Thoracic aorta (tissue), 2 donors: ENCODE results near the gene L3MBTL1. TPM values are rescaled to one million over a fixed set of nuclear protein-coding genes. Genes with fewer than 3 reads are reported as not detected.

Source experiments
- ATAC-seq: fragments of 150-250 bp; one replicate; pipeline ENCODE4 v1.8.0; 2017; ENCODE audit warnings: low read depth; ENCODE audit not compliant: insufficient number of reproducible peaks, low FRiP score
- DNase-seq: peaks from one replicate; pipeline ENCODE4 v3.0.0-alpha.2; 2020; ENCODE audit warnings: low spot score
- H3K27ac ChIP-seq, 2 donors: fragments of 200-600 bp; sonication (generic); 1 replicate in 1 of 2; 2 replicates in 1 of 2; pipeline ENCODE4 v1.5.1; 2016; ENCODE audit warnings: mild to moderate bottlenecking in 2 of 2, moderate library complexity in 2 of 2
- H3K27me3 ChIP-seq: fragments of 200-600 bp; sonication (generic); replicated peaks from 2 replicates; pipeline ENCODE4 v1.6.0; 2016; ENCODE audit warnings: mild to moderate bottlenecking; ENCODE audit not compliant: insufficient read depth
- H3K36me3 ChIP-seq: fragments of 200-600 bp; sonication (generic); one replicate; pipeline ENCODE4 v1.5.1; 2016
- H3K4me1 ChIP-seq, 2 donors: fragments of 200-600 bp; sonication (generic); 1 replicate in 1 of 2; 2 replicates in 1 of 2; pipeline versions ENCODE4 v1.5.1 to v1.6.0; 2016; ENCODE audit warnings: low read depth in 2 of 2, mild to moderate bottlenecking in 1 of 2; ENCODE audit not compliant: control insufficient read depth in 1 of 2
- H3K4me3 ChIP-seq: fragments of 200-600 bp; sonication (generic); 2 replicates; pipeline ENCODE4 v1.5.1; 2016; ENCODE audit warnings: mild to moderate bottlenecking
- H3K9me3 ChIP-seq: fragments of 200-600 bp; sonication (generic); 2 replicates; pipeline ENCODE4 v1.5.1; 2016
- total RNA-seq, 2 donors: library from RNA; depleted of rRNA; stranded (reverse); fragments of >200 nt; gene quantifications; one replicate each; pipeline versions ENCODE4 v1.1.0 to v1.2.3, GENCODE V29; 2016
- TF ChIP-seq, protein P1 (sequence below): fragments of 200-600 bp; sonication (generic); IDR thresholded peaks from one replicate; pipeline ENCODE4 v1.5.1; 2019; ENCODE audit warnings: antibody characterized with exemption

L3MBTL1 gene
- total RNA-seq, 2 donors from 2014 or later, result 15.3 to 21.4 TPM

DNA sequence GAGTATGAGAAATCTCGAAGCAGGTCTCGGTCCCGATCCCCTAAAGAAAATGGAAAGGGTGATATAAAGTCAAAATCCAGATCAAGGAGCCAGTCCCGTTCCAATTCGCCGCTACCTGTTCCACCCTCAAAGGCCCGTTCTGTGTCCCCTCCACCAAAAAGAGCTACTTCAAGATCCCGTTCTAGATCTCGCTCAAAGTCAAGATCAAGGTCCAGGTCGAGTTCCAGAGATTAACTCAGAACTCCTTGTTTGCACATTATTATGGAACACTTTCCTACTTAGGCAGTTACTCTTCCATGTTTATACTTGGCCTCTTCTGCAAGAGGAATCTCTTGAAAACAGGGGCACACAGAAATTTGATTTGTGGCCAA, 46.7 kb upstream of the L3MBTL1 start:
- Histone ChIP-seq H3K4me1 (peaks cover 25 to 27% of the 10 kb centered on the region in 2 donors), H3K9me3 (no peaks in the 10 kb centered on the region)
- DNase-seq, result no peak

DNA sequence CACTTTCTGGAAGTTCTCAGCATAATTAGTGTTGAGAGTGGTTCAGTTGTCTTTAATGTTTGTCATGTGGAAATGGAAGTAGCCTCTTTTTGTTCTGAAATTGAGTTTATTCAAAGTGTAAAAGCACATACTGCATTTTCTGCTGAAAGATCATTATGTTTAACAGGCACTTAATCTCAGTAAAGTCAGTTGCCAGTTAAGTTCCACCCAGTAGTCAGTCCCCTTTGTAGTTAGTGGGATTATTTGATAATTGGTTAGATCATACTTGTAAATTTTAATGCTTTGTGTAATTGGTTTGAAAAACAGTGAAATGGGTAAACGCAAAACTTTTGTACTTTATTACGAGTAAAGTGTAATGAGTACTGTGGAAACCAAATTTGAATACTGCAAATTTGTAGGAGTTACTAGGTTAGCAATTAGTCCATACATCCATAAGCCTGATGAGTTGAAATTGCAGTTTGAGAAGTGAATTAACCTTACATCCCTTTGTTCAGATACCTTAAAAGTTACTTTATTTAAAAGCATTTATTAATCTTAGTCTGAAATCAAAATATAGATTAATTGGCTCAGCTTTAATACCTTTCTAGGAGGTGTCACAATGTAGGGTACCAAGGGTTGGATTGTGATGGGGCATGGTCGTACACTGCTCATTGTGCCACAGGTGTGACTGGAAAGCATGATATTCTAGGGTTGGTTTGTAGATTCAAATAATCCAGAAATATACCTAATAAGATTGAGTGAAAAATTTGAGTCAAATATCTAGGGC, 45.4 kb upstream of the L3MBTL1 start:
- Histone ChIP-seq H3K36me3 (peaks cover 48% of the 10 kb centered on the region), H3K27me3 (no peaks in the 10 kb centered on the region), H3K4me1 (peaks cover 21 to 25% of the 10 kb centered on the region in 2 donors), H3K4me3 (no peak overlapping the region), H3K27ac (no peak overlapping the region), H3K9me3 (no peaks in the 10 kb centered on the region)
- DNase-seq (no peak), ATAC-seq (no peak)
- TF ChIP-seq, protein P1, sequence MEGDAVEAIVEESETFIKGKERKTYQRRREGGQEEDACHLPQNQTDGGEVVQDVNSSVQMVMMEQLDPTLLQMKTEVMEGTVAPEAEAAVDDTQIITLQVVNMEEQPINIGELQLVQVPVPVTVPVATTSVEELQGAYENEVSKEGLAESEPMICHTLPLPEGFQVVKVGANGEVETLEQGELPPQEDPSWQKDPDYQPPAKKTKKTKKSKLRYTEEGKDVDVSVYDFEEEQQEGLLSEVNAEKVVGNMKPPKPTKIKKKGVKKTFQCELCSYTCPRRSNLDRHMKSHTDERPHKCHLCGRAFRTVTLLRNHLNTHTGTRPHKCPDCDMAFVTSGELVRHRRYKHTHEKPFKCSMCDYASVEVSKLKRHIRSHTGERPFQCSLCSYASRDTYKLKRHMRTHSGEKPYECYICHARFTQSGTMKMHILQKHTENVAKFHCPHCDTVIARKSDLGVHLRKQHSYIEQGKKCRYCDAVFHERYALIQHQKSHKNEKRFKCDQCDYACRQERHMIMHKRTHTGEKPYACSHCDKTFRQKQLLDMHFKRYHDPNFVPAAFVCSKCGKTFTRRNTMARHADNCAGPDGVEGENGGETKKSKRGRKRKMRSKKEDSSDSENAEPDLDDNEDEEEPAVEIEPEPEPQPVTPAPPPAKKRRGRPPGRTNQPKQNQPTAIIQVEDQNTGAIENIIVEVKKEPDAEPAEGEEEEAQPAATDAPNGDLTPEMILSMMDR, result no peak

More for the DNA sequence above, 46.7 kb upstream of the L3MBTL1 start:
- Histone ChIP-seq H3K27ac (no peak overlapping the region), H3K36me3 (peaks cover 45% of the 10 kb centered on the region), H3K27me3 (no peaks in the 10 kb centered on the region), H3K4me3 (no peak overlapping the region)
- ATAC-seq, result no peak
- TF ChIP-seq, protein P1, result no peak

DNA sequence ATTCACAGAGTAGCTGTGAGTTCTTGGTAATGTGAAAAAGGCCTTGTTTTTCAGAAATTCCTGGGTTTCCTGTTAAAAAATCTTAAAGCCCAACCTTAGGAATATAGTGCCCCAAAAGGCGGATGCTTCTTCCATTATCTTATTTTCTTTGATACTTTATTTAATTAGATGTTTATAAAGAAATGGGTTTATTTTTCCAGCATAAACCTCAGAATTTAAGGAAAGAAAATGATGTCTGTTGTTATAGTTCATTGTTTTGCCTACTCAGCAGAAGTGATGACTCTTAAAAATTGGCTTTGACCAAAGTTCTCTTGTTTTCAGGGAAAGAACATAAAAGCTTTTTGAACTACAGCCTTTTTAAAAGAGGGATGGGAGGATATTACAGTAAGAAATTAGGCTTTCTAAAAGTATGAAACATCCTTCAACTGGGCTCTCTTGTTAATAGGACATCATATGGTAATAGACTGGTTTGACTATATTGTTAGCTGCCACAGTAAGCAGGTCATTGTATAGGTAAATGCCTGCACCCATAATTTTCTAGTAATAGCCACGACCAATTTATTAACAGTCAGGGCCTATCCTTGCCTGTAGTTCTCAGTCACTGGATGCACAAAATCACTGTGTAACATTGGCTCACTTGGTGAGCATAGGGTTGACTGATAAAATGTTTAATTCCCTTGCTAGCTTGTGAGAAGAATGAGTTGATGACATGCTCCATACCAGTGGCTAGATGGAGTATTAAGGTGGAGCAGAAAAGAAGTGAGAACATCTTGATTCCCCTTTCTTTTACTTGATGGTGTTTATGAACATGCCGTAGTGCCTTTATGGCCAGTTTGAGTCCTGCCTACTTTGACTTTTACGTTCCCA, 44.6 kb upstream of the L3MBTL1 start:
- Histone ChIP-seq H3K27me3 (no peaks in the 10 kb centered on the region), H3K27ac (no peak overlapping the region), H3K9me3 (no peaks in the 10 kb centered on the region), H3K4me3 (no peak overlapping the region), H3K36me3 (peaks cover 48% of the 10 kb centered on the region), H3K4me1 (peaks cover 21 to 25% of the 10 kb centered on the region in 2 donors)
- no peak for ATAC-seq
- TF ChIP-seq, protein P1, result no peak
- no peak for DNase-seq

DNA sequence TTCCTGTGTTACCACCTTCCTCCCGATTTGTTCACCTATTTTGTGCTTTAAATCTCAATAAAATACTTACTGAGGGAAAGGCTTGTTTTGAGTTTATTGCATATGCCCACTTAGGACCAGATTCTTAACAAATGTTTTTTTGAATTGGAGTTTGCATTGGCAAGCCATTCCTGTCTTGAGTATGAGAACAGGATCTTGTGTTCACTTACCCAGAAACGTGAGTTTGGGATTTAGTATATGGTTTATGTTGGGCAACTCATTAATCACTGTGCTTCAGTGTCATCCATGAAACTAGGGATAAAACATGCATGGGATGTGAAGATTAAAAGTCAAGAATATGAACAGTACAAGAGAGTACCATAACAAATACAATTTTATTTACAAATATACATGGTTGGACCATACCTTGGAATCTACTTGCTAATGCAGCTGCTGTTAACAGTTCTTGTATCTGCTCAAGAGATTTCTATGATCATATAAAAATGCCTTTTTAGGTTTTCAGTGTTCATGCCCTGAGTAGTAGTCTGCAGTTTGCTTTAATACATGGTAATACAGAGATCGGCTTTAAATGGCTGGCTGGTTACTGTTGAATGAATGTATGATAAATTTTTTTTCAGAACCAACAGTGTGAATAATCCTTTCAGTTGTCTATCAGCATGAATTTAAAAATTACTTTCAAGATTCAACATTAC, 43.8 kb upstream of the L3MBTL1 start:
- TF ChIP-seq, protein P1, result no peak
- H3K9me3 ChIP-seq, result no peaks in the 10 kb centered on the region
- no peak overlapping the region for H3K4me3 ChIP-seq
- no peaks in the 10 kb centered on the region for H3K27me3 ChIP-seq
- H3K36me3 ChIP-seq, result peaks cover 49% of the 10 kb centered on the region
- H3K4me1 ChIP-seq, result peaks cover 21 to 25% of the 10 kb centered on the region in 2 donors
- H3K27ac ChIP-seq, result no peak overlapping the region
- no peak for DNase-seq
- no peak for ATAC-seq
